DOHH2 (cell line): ENCODE results near the gene ATP6V0A4.

Source experiments
- H3F3A ChIP-seq: fragments of 200-600 bp; sonication (generic), shearing (Covaris generic); 2 replicates; pipeline ENCODE4 v1.6.0; 2016; ENCODE audit warnings: antibody characterized with exemption, mild to moderate bottlenecking; ENCODE audit not compliant: control insufficient read depth, insufficient read depth
- H3K27ac ChIP-seq: fragments of 200-600 bp; sonication (generic); 2 replicates; pipeline ENCODE4 v1.5.1; 2014; ENCODE audit warnings: low read depth, mild to moderate bottlenecking, low read length, moderate library complexity
- H3K27me3 ChIP-seq: fragments of 200-600 bp; sonication (generic); 2 replicates; pipeline ENCODE4 v1.6.1; 2014; ENCODE audit warnings: mild to moderate bottlenecking, low read length, mixed read lengths; ENCODE audit not compliant: control insufficient read depth
- H3K36me3 ChIP-seq: fragments of 200-600 bp; sonication (generic); 2 replicates; pipeline ENCODE4 v1.6.1; 2014; ENCODE audit warnings: mild to moderate bottlenecking, low read length, moderate library complexity, mixed read lengths; ENCODE audit not compliant: control insufficient read depth
- H3K4me1 ChIP-seq: fragments of 200-600 bp; sonication (generic); 2 replicates; pipeline ENCODE4 v1.6.1; 2014; ENCODE audit warnings: mild to moderate bottlenecking, low read length, mixed read lengths; ENCODE audit not compliant: control insufficient read depth
- H3K4me2 ChIP-seq: fragments of 200-600 bp; sonication (generic); 2 replicates; pipeline ENCODE4 v1.6.0; 2014; ENCODE audit warnings: mild to moderate bottlenecking, low read length, moderate library complexity
- H3K4me3 ChIP-seq: fragments of 200-600 bp; sonication (generic); 2 replicates; pipeline ENCODE4 v1.5.1; 2014; ENCODE audit warnings: mild to moderate bottlenecking, low read length, mixed read lengths
- H3K79me2 ChIP-seq: fragments of 200-600 bp; sonication (generic); 2 replicates; pipeline ENCODE4 v1.6.1; 2014; ENCODE audit warnings: mild to moderate bottlenecking, low read length, mixed read lengths; ENCODE audit not compliant: control insufficient read depth
- H3K9me2 ChIP-seq: fragments of 200-600 bp; sonication (generic); replicated peaks from 2 replicates; pipeline ENCODE4 v1.6.1; 2014; ENCODE audit warnings: mild to moderate bottlenecking, low read length, mixed read lengths; ENCODE audit not compliant: control insufficient read depth
- H3K9me3 ChIP-seq: fragments of 200-600 bp; sonication (generic); 2 replicates; pipeline ENCODE4 v1.6.1; 2014; ENCODE audit warnings: antibody characterized with exemption, low read length, mixed read lengths; ENCODE audit not compliant: control insufficient read depth, insufficient read depth
- H4K20me1 ChIP-seq: fragments of 200-600 bp; sonication (generic); 2 replicates; pipeline ENCODE4 v1.6.0; 2014; ENCODE audit warnings: low read depth, mild to moderate bottlenecking, antibody characterized with exemption, low read length, moderate library complexity; ENCODE audit not compliant: control insufficient read depth, insufficient read depth
- CTCF ChIP-seq: fragments of 200-600 bp; sonication (generic); IDR thresholded peaks from one replicate; pipeline ENCODE4 v1.5.1; 2014; ENCODE audit warnings: antibody characterized with exemption, mild to moderate bottlenecking, low read depth, low read length; ENCODE audit not compliant: poor library complexity, severe bottlenecking
- EZH2phosphoT487 ChIP-seq: fragments of 200-600 bp; sonication (generic); IDR thresholded peaks from 2 replicates; pipeline ENCODE4 v1.6.1; 2017; ENCODE audit warnings: borderline replicate concordance, mild to moderate bottlenecking, antibody characterized with exemption, low read length, moderate library complexity, mixed read lengths

ATP6V0A4 gene

GRCh38 chr7:138804618-138805017 is 6.6 kb upstream of the ATP6V0A4 start:
- Histone ChIP-seq H3K4me2 (no peak overlapping the region), H3K9me2 (no peaks in the 10 kb centered on the region), H3F3A (no peaks in the 10 kb centered on the region), H3K27me3 (no peaks in the 10 kb centered on the region), H3K9me3 (no peaks in the 10 kb centered on the region), H3K79me2 (no peaks in the 10 kb centered on the region), H3K27ac (no peak overlapping the region), H3K36me3 (no peaks in the 10 kb centered on the region), H3K4me1 (peaks cover 4% of the 10 kb centered on the region; the same call in 1 of the 2 replicates), H4K20me1 (no peaks in the 10 kb centered on the region), H3K4me3 (no peak overlapping the region)
- TF ChIP-seq CTCF (no peak), EZH2phosphoT487 (no peak)

- Histone ChIP-seq H3K27ac (no peak overlapping the region), H3K27me3 (no peaks in the 10 kb centered on the region), H3F3A (no peaks in the 10 kb centered on the region), H3K4me2 (no peak overlapping the region), H3K4me3 (no peak overlapping the region), H4K20me1 (no peaks in the 10 kb centered on the region), H3K9me2 (no peaks in the 10 kb centered on the region), H3K9me3 (no peaks in the 10 kb centered on the region), H3K36me3 (no peaks in the 10 kb centered on the region), H3K4me1 (no peaks in the 10 kb centered on the region), H3K79me2 (no peaks in the 10 kb centered on the region)
- TF ChIP-seq CTCF = no peak
- no peak for TF ChIP-seq EZH2phosphoT487
Observed at GRCh38 chr7:138802706-138803105, 4.7 kb upstream of the ATP6V0A4 start.

- H3K9me3 ChIP-seq = no peaks in the 10 kb centered on the region
- no peaks in the 10 kb centered on the region for H3K36me3 ChIP-seq
- H3K9me2 ChIP-seq = no peaks in the 10 kb centered on the region
- TF ChIP-seq CTCF = no peak
- no peak for TF ChIP-seq EZH2phosphoT487
- H3F3A ChIP-seq = no peaks in the 10 kb centered on the region
- H4K20me1 ChIP-seq = no peaks in the 10 kb centered on the region
- no peak overlapping the region for H3K4me3 ChIP-seq
- no peaks in the 10 kb centered on the region for H3K79me2 ChIP-seq
- no peaks in the 10 kb centered on the region for H3K27me3 ChIP-seq
- no peak overlapping the region for H3K4me2 ChIP-seq
- H3K4me1 ChIP-seq = no peaks in the 10 kb centered on the region
- H3K27ac ChIP-seq = no peak overlapping the region
Observed at GRCh38 chr7:138801256-138801655, 3.3 kb upstream of the ATP6V0A4 start.
